AG04449 (cell line): ENCODE measurements around the gene EFHD1.
"Not testable (repeated sequence)": the region's sequence is repeated elsewhere in the genome, so short reads cannot be mapped to it uniquely, and the experiment has no call there.

ENCODE experiments used
- CTCF ChIA-PET: fragments of 350-600 bp; formaldehyde crosslinking; extraction: SDS; loops from one replicate; lab custom pipeline; 2021; ENCODE audit warnings: antibody characterized with exemption; lab: Yijun Ruan, JAX
- POLR2A ChIA-PET: fragments of 400-600, 350-600 bp; formaldehyde crosslinking; extraction: SDS; loops from one replicate; lab custom pipeline; 2020; ENCODE audit warnings: antibody characterized with exemption, inconsistent platforms; lab: Yijun Ruan, JAX
- DNase-seq: peaks from one replicate; pipeline ENCODE4 v3.0.0-alpha.2; 2010; ENCODE audit warnings: low read depth, low spot score
- H3K4me3 ChIP-seq: 2 replicates; pipeline ENCODE4 v1.5.1; 2011; ENCODE audit warnings: low read depth, mild to moderate bottlenecking, control low read depth, low read length
- CTCF ChIP-seq: IDR thresholded peaks from one replicate; pipeline ENCODE4 v1.5.1; 2011; ENCODE audit warnings: mild to moderate bottlenecking, moderate library complexity, low read length, control low read depth, inconsistent platforms; ENCODE audit not compliant: insufficient read depth; ENCODE audit errors: missing control alignments

The EFHD1 gene

GRCh38 chr2:232632904-232633412, 446 bp upstream of the EFHD1 start:
- ChIA-PET CTCF (interaction anchor here (1.5 to 4.6 kb wide), 4 partner anchors 20 to 36 kb away, joined by 3 to 14 read pairs (median 10); no protein-coding TSS in a partner anchor), POLR2A (interaction anchor here (0.5 kb wide), 1 partner anchor 165 kb away, joined by 4 read pairs; no protein-coding TSS in a partner anchor)
- no peak for TF ChIP-seq CTCF
- H3K4me3 ChIP-seq, result peak overlapping the region; percentile 59
- no peak for DNase-seq

GRCh38 chr2:232634206-232635150, 1.1 kb downstream of the EFHD1 start:
- DNase-seq, result no peak
- POLR2A ChIA-PET, result interaction anchor here (0.5 kb wide), 1 partner anchor 19 kb away, joined by 3 read pairs; no protein-coding TSS in a partner anchor
- peak overlapping the region; percentile 59 for H3K4me3 ChIP-seq
- TF ChIP-seq CTCF, result no peak
- CTCF ChIA-PET, result interaction anchor here (2.5 to 4.6 kb wide), 3 partner anchors 18 to 34 kb away, joined by 9 to 14 read pairs (median 10); no protein-coding TSS in a partner anchor

GRCh38 chr2:232635376-232635775, 2.0 kb downstream of the EFHD1 start:
- CTCF ChIA-PET, result interaction anchor here (0.9 to 4.6 kb wide), 3 partner anchors 9 to 33 kb away, joined by 3 to 14 read pairs (median 9); no protein-coding TSS in a partner anchor
- H3K4me3 ChIP-seq, DNase-seq, POLR2A ChIA-PET: not testable (repeated sequence)

- CTCF ChIA-PET, result interaction anchor here (0.9 to 4.6 kb wide), 3 partner anchors 10 to 33 kb away, joined by 3 to 14 read pairs (median 3); no protein-coding TSS in a partner anchor
- TF ChIP-seq CTCF, result no peak
- POLR2A ChIA-PET, result no interaction called here
Observed at GRCh38 chr2:232635820-232636219, 2.4 kb downstream of the EFHD1 start.

GRCh38 chr2:232636788-232637420, 3.5 kb downstream of the EFHD1 start:
- POLR2A ChIA-PET, result no interaction called here
- DNase-seq, result no peak
- CTCF ChIA-PET, result interaction anchor here (1.4 kb wide), 1 partner anchor 25 kb away, joined by 3 read pairs; no protein-coding TSS in a partner anchor
- no peak for TF ChIP-seq CTCF
- H3K4me3 ChIP-seq, result no peak overlapping the region

More at GRCh38 chr2:232635820-232636219, 2.4 kb downstream of the EFHD1 start:
- no peak overlapping the region for H3K4me3 ChIP-seq
- DNase-seq, result no peak

GRCh38 chr2:232637866-232638583, 4.6 kb downstream of the EFHD1 start:
- ChIA-PET CTCF (no interaction called here), POLR2A (no interaction called here)
- DNase-seq, result no peak
- no peak overlapping the region for H3K4me3 ChIP-seq
- TF ChIP-seq CTCF, result no peak
